NCI-H524 treated with DMSO at 0.1 percent for 48 hours (cell line): ENCODE data around the gene PTPN2.
"Not testable (repeated sequence)": the region's sequence is repeated elsewhere in the genome, so short reads cannot be mapped to it uniquely, and the experiment has no call there.

Experiments
- DNase-seq: peaks from one replicate; lab custom pipeline; 2025; lab: John Stamatoyannopoulos, UW

The PTPN2 gene

GRCh38 chr18:12825230-12825629 is 58.8 kb downstream of the PTPN2 start:
- DNase-seq, result no peak

- no peak for DNase-seq
Measured at GRCh38 chr18:12823892-12824291, 60.1 kb downstream of the PTPN2 start.

- DNase-seq, result no peak
Measured at GRCh38 chr18:12821408-12821807, 62.6 kb downstream of the PTPN2 start.

GRCh38 chr18:12820506-12820905 is 63.5 kb downstream of the PTPN2 start:
- DNase-seq, result no peak

- no peak for DNase-seq
Measured at GRCh38 chr18:12819841-12820240, 64.2 kb downstream of the PTPN2 start.

GRCh38 chr18:12819322-12819721 is 64.7 kb downstream of the PTPN2 start:
- DNase-seq, result no peak

- no peak for DNase-seq
Measured at GRCh38 chr18:12818243-12818642, 65.8 kb downstream of the PTPN2 start.

GRCh38 chr18:12816451-12816850 is 67.6 kb downstream of the PTPN2 start:
- DNase-seq, result no peak

- no peak for DNase-seq
Measured at GRCh38 chr18:12811191-12811950, 72.7 kb downstream of the PTPN2 start.

- no peak for DNase-seq
Measured at GRCh38 chr18:12803069-12803936, 80.7 kb downstream of the PTPN2 start.

GRCh38 chr18:12802538-12802937 is 81.5 kb downstream of the PTPN2 start:
- no peak for DNase-seq

- DNase-seq, result no peak
Measured at GRCh38 chr18:12796448-12796847, 87.6 kb downstream of the PTPN2 start.

GRCh38 chr18:12791610-12792009 is 92.4 kb downstream of the PTPN2 start:
- DNase-seq, result no peak

- DNase-seq, result no peak
Measured at GRCh38 chr18:12786669-12787068, 97.4 kb downstream of the PTPN2 start.

GRCh38 chr18:12783524-12783923 is 100.5 kb downstream of the PTPN2 start:
- DNase-seq, result no peak

GRCh38 chr18:12782521-12782920 is 101.5 kb downstream of the PTPN2 start:
- DNase-seq, result no peak

- no peak for DNase-seq
Measured at GRCh38 chr18:12779456-12779855, 104.6 kb downstream of the PTPN2 start.

- no peak for DNase-seq
Measured at GRCh38 chr18:12779043-12779442, 105.0 kb downstream of the PTPN2 start.

GRCh38 chr18:12777500-12777944 is 106.5 kb downstream of the PTPN2 start:
- DNase-seq, result no peak

GRCh38 chr18:12776821-12777471 is 107.1 kb downstream of the PTPN2 start:
- no peak for DNase-seq

GRCh38 chr18:12776415-12776814 is 107.6 kb downstream of the PTPN2 start:
- DNase-seq, result not testable (repeated sequence)

- DNase-seq, result no peak
Measured at GRCh38 chr18:12774982-12775381, 109.1 kb downstream of the PTPN2 start.

- DNase-seq, result no peak
Measured at GRCh38 chr18:12773369-12773768, 110.7 kb downstream of the PTPN2 start.
